ENCODE results near the gene GPR35.

DNA sequence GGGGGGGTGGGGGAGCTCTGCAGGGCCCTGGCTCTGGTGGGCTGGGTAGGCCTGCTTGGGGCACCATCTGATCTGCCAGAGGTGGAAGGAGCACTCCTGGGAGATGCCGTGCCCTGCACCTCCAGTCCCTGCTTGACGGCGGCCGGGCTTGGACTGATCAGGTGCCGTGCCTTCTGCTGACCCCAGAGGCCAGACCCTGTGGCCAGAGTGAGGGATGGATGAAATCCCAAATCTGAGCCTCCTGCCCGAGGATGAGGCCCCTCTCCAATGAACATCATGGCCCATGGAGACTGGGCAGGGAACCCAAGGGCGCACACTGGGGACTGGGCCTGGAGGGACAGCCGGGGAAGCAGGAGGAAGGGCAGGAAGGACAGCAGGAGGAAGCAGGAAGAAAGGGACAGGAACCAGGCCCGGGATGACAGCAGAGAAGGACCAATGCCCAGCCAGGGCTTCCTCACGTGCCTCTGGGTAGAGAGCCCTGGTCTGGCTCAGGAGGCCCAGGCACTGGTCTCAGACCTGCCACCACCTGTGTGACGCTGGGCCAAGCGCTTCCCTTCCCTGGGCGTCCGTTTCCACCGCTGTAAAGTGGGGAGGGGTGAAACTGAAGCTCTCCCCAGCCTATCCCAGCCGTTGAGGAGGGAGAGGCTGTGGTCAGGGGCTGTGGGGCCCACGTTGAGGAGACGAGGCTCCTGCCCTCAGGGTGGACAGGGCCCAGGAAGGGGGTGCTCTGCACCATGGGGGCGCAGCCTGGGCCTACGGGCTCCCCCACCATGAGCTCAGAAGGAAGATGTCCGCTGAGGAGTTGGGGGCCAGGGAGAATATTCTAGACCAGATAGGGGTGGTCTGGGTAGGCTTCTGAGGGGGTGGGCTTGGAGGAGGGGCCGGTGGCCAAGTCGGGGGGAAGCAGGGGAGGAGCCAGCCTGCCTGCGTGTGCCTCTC, 1.0 kb upstream of the GPR35 start:
- TF ChIP-seq CTCF (IDR thresholded peaks at IDR 0.05; ENCODE audit: extremely low read depth in 1 of 2, insufficient read depth in 1 of 2, low read depth in 1 of 2, low read length in 2 of 2) (no peak), POLR2A (IDR thresholded peaks at IDR 0.05; ENCODE audit: low read depth, low read length) (no peak), EZH2 (IDR thresholded peaks at IDR 0.05; ENCODE audit: borderline replicate concordance, low read depth, low read length, severe bottlenecking) (no peak), MYC (IDR thresholded peaks at IDR 0.05; ENCODE audit: low read depth, low read length) (no peak), FOS (IDR thresholded peaks at IDR 0.05; ENCODE audit: borderline replicate concordance, insufficient read depth, low read length) (no peak), JUN (IDR thresholded peaks at IDR 0.05; ENCODE audit: borderline replicate concordance, insufficient read depth, insufficient read length, low read depth) (no peak), POLR2AphosphoS5 (IDR thresholded peaks at IDR 0.05; ENCODE audit: insufficient read depth, low read depth, low read length) (no peak), GATA2 (IDR thresholded peaks at IDR 0.05; ENCODE audit: insufficient read depth, insufficient read length, low read depth, low read length) (no peak)
- TF ChIP-seq, protein P1, sequence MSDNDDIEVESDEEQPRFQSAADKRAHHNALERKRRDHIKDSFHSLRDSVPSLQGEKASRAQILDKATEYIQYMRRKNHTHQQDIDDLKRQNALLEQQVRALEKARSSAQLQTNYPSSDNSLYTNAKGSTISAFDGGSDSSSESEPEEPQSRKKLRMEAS (IDR thresholded peaks at IDR 0.05; ENCODE audit: insufficient read depth, insufficient read length): no peak

All from endothelial cell of umbilical vein (primary cell).